ENCODE data around the gene BMP6. TPM values are rescaled to one million over a fixed set of nuclear protein-coding genes. Genes with fewer than 3 reads are reported as not detected.

Gene BMP6
- total RNA-seq, 1 experiment from 2014 or later: 0.28 TPM

DNA sequence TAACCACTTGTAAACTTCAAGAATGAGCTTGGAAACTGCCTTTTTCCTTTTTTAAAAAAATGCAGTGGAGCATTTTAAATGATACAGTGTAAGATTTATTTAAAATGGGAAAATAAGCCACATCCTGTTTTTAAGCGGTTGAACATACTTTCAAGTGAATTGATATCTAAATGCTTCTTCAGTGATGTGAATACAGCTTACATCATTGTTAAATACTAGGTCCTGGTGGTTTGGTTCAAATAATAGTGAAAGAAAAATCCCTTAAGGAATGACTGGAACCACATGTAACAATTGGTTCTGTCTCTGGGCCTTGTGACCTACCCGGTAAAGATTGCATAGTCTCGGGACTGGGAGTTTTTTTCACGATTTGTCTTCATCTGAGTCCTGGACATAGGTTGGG, 44.2 kb downstream of the BMP6 start:
- Histone ChIP-seq H4K91ac (ENCODE audit: insufficient read length, low read depth, low read length) (no peak overlapping the region), H2AK5ac (ENCODE audit: insufficient read length, low read length) (no peak overlapping the region), H3K18ac (ENCODE audit: insufficient read length, low read depth, low read length) (no peak overlapping the region), H2AFZ (ENCODE audit: low read length) (no peak overlapping the region), H2BK5ac (ENCODE audit: insufficient read length, low read length) (no peak overlapping the region), H2BK20ac (ENCODE audit: low read depth, low read length, poor library complexity, severe bottlenecking) (no peak overlapping the region), H3K79me2 (ENCODE audit: insufficient read depth, low read length) (no peaks in the 10 kb centered on the region), H4K5ac (ENCODE audit: insufficient read length, low read depth, low read length) (no peak overlapping the region), H3K9me3 (ENCODE audit: control insufficient read depth, low read depth, low read length) (no peaks in the 10 kb centered on the region), H3T11ph (ENCODE audit: low read length) (no peak overlapping the region), H3K79me1 (ENCODE audit: insufficient read depth, low read depth, low read length, poor library complexity, severe bottlenecking) (no peaks in the 10 kb centered on the region), H3K23ac (ENCODE audit: insufficient read length, low read depth, low read length) (no peak overlapping the region), H3K4ac (ENCODE audit: low read depth, low read length) (no peak overlapping the region), H3K4me1 (ENCODE audit: insufficient read depth, low read length) (peaks cover 8% of the 10 kb centered on the region; the same call in 1 of the 2 replicates), H3K4me2 (ENCODE audit: insufficient read depth, insufficient read length, low read length) (no peak overlapping the region), H3K23me2 (ENCODE audit: insufficient read length, low read depth, low read length, poor library complexity, severe bottlenecking) (no peaks in the 10 kb centered on the region), H3K9ac (ENCODE audit: extremely low read depth, insufficient read length, low read length) (no peak overlapping the region), H2BK120ac (ENCODE audit: low read depth, low read length, poor library complexity, severe bottlenecking) (no peak overlapping the region), H3K27me3 (ENCODE audit: insufficient read depth, low read length) (no peaks in the 10 kb centered on the region), H4K8ac (replicated peaks; ENCODE audit: insufficient read length, low read depth, low read length) (no peak overlapping the region), H2BK15ac (ENCODE audit: low read depth, low read length) (no peak overlapping the region), H3K27ac (ENCODE audit: insufficient read length, low read depth, low read length) (no peak overlapping the region), H3K14ac (ENCODE audit: insufficient read depth, low read length) (no peak overlapping the region), H3K56ac (ENCODE audit: insufficient read length, low read depth, low read length) (no peak overlapping the region), H2BK12ac (ENCODE audit: insufficient read length, low read depth, low read length) (no peak overlapping the region), H4K20me1 (ENCODE audit: control insufficient read depth, insufficient read depth, insufficient read length) (no peaks in the 10 kb centered on the region)
- Mint-ChIP-seq H3K27ac (peak overlapping the region in 2 of 3 experiments; percentile 68 to 77; a peak in 4 of 7 replicates), H3K27me3 (ENCODE audit: low read depth) (no peaks in the 10 kb centered on the region; the same call in 1 of the 2 replicates), H3K36me3 (ENCODE audit: insufficient read depth in 1 of 3, low read depth in 3 of 3) (peaks cover 0 to 10% (median 2%) of the 10 kb centered on the region in 3 experiments; a peak in 5 of 7 replicates), H3K4me3 (no peak overlapping the region), H3K4me1 (peaks cover 44 to 58% of the 10 kb centered on the region in 2 experiments), H3K9me3 (peaks cover 3 to 10% of the 10 kb centered on the region in 2 experiments; a peak in 4 of 5 replicates)
- no peak for DNase-seq
- TF ChIP-seq, protein P1, sequence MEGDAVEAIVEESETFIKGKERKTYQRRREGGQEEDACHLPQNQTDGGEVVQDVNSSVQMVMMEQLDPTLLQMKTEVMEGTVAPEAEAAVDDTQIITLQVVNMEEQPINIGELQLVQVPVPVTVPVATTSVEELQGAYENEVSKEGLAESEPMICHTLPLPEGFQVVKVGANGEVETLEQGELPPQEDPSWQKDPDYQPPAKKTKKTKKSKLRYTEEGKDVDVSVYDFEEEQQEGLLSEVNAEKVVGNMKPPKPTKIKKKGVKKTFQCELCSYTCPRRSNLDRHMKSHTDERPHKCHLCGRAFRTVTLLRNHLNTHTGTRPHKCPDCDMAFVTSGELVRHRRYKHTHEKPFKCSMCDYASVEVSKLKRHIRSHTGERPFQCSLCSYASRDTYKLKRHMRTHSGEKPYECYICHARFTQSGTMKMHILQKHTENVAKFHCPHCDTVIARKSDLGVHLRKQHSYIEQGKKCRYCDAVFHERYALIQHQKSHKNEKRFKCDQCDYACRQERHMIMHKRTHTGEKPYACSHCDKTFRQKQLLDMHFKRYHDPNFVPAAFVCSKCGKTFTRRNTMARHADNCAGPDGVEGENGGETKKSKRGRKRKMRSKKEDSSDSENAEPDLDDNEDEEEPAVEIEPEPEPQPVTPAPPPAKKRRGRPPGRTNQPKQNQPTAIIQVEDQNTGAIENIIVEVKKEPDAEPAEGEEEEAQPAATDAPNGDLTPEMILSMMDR (conservative IDR thresholded peaks at IDR 0.05): no peak
- WGBS (ENCODE audit: extremely low coverage, insufficient read length, low lambda C conversion rate): no CpG with 5 or more reads among the region's 4 CpGs
